Measurements from ENCODE around the gene ING2. TPM values are rescaled to one million over a fixed set of nuclear protein-coding genes. Genes with fewer than 3 reads are reported as not detected.
A peak's percentile ranks its signal among the peaks of the same experiment; 100 is the strongest.

Gene ING2
- total RNA-seq, 1 experiment from 2014 or later: 11.8 TPM

- DNase-seq (ENCODE audit: low read depth): no peak
Observed at GRCh38 chr4:183499389-183499788, 5.5 kb upstream of the ING2 start.

GRCh38 chr4:183499801-183500200 lies 5.1 kb upstream of the ING2 start:
- DNase-seq (ENCODE audit: low read depth): no peak

- no peak for DNase-seq (ENCODE audit: low read depth)
Observed at GRCh38 chr4:183503497-183504063, 1.3 kb upstream of the ING2 start.

GRCh38 chr4:183504064-183504929 lies 561 bp upstream of the ING2 start:
- DNase-seq (ENCODE audit: low read depth): peak; percentile 95

GRCh38 chr4:183505611-183506388 lies 942 bp downstream of the ING2 start:
- peak; percentile 83 for DNase-seq (ENCODE audit: low read depth)

GRCh38 chr4:183506389-183506735 lies 1.5 kb downstream of the ING2 start:
- DNase-seq (ENCODE audit: low read depth): no peak

- no peak for DNase-seq (ENCODE audit: low read depth)
Observed at GRCh38 chr4:183507925-183508696, 3.3 kb downstream of the ING2 start.

GRCh38 chr4:183508697-183509335 lies 4.0 kb downstream of the ING2 start:
- DNase-seq (ENCODE audit: low read depth): no peak

- no peak for DNase-seq (ENCODE audit: low read depth)
Observed at GRCh38 chr4:183515411-183515810, 10.6 kb downstream of the ING2 start.

- DNase-seq (ENCODE audit: low read depth): no peak
Observed at GRCh38 chr4:183517194-183517593, 12.3 kb downstream of the ING2 start.

- no peak for DNase-seq (ENCODE audit: low read depth)
Observed at GRCh38 chr4:183517781-183518180, 12.9 kb downstream of the ING2 start.

GRCh38 chr4:183522821-183523220 lies 18.0 kb downstream of the ING2 start:
- DNase-seq (ENCODE audit: low read depth): no peak

GRCh38 chr4:183527326-183527725 lies 22.5 kb downstream of the ING2 start:
- no peak for DNase-seq (ENCODE audit: low read depth)

GRCh38 chr4:183532821-183533220 lies 28.0 kb downstream of the ING2 start:
- peak; percentile 7 for DNase-seq (ENCODE audit: low read depth)

GRCh38 chr4:183533698-183534097 lies 28.8 kb downstream of the ING2 start:
- DNase-seq (ENCODE audit: low read depth): no peak

- DNase-seq (ENCODE audit: low read depth): no peak
Observed at GRCh38 chr4:183540410-183541009, 35.7 kb downstream of the ING2 start.

GRCh38 chr4:183541010-183541751 lies 36.3 kb downstream of the ING2 start:
- no peak for DNase-seq (ENCODE audit: low read depth)

- no peak for DNase-seq (ENCODE audit: low read depth)
Observed at GRCh38 chr4:183541752-183542040, 36.8 kb downstream of the ING2 start.

- no peak for DNase-seq (ENCODE audit: low read depth)
Observed at GRCh38 chr4:183543435-183543834, 38.6 kb downstream of the ING2 start.

- DNase-seq (ENCODE audit: low read depth): no peak
Observed at GRCh38 chr4:183544109-183544508, 39.3 kb downstream of the ING2 start.

GRCh38 chr4:183546376-183546775 lies 41.5 kb downstream of the ING2 start:
- no peak for DNase-seq (ENCODE audit: low read depth)

Data from RPMI7951 (cell line).